ENCODE measurements around the gene TOP1.

TOP1 gene

GRCh38 chr20:41085606-41086005, 57.0 kb downstream of the TOP1 start:
- H3K9me3 ChIP-seq (ENCODE audit: insufficient read depth, low read length) = no peaks in the 10 kb centered on the region
- H3K4me1 ChIP-seq (ENCODE audit: insufficient read depth, insufficient read length) = no peaks in the 10 kb centered on the region
- no peak for TF ChIP-seq YY1 (IDR thresholded peaks at IDR 0.05; ENCODE audit: insufficient read depth, insufficient read length)
- H3K9ac ChIP-seq (ENCODE audit: insufficient read length, low read depth) = no peak overlapping the region
- no peak for DNase-seq (ENCODE audit: low read depth, low spot score)
- H3K27me3 ChIP-seq (ENCODE audit: insufficient read depth, insufficient read length) = no peaks in the 10 kb centered on the region
- no peak overlapping the region for H3K4me3 ChIP-seq (ENCODE audit: insufficient read length, low read depth)
- peaks cover 76% of the 10 kb centered on the region for H3K36me3 ChIP-seq (ENCODE audit: insufficient read depth, insufficient read length, low read length)

GRCh38 chr20:41086402-41087324, 58.0 kb downstream of the TOP1 start:
- no peaks in the 10 kb centered on the region for H3K4me1 ChIP-seq (ENCODE audit: insufficient read depth, insufficient read length)
- no peak for DNase-seq (ENCODE audit: low read depth, low spot score)
- no peak overlapping the region for H3K4me3 ChIP-seq (ENCODE audit: insufficient read length, low read depth)
- H3K36me3 ChIP-seq (ENCODE audit: insufficient read depth, insufficient read length, low read length) = peaks cover 71% of the 10 kb centered on the region
- no peaks in the 10 kb centered on the region for H3K27me3 ChIP-seq (ENCODE audit: insufficient read depth, insufficient read length)
- H3K9me3 ChIP-seq (ENCODE audit: insufficient read depth, low read length) = no peaks in the 10 kb centered on the region
- H3K9ac ChIP-seq (ENCODE audit: insufficient read length, low read depth) = no peak overlapping the region
- TF ChIP-seq ZNF274 (IDR thresholded peaks at IDR 0.05; ENCODE audit: low read depth, low read length) = no peak
- TF ChIP-seq YY1 (IDR thresholded peaks at IDR 0.05; ENCODE audit: insufficient read depth, insufficient read length) = no peak
- no peak for TF ChIP-seq SUZ12 (IDR thresholded peaks at IDR 0.05; ENCODE audit: extremely low read depth, insufficient read depth, insufficient read length)

DNA sequence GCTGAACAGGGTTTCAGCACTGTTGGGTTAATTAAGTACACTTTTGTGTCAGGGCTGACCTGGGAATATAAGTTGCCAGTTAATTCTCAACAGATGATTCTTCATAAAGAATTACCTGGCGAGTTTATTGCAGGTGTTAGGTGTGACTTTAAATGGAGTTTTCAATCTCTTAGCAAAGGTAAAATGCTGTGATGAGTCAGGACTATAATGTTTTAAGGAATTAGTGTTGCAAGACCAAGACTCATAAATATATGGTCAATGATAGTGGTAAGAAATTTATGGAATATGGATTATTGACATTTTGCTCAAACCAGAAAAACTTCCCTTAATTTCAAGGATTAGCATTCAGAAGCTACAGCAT, 58.7 kb downstream of the TOP1 start:
- TF ChIP-seq ZNF274 (IDR thresholded peaks at IDR 0.05; ENCODE audit: low read depth, low read length) = no peak
- no peak for TF ChIP-seq YY1 (IDR thresholded peaks at IDR 0.05; ENCODE audit: insufficient read depth, insufficient read length)
- TF ChIP-seq SUZ12 (IDR thresholded peaks at IDR 0.05; ENCODE audit: extremely low read depth, insufficient read depth, insufficient read length) = no peak
- H3K9me3 ChIP-seq (ENCODE audit: insufficient read depth, low read length) = no peaks in the 10 kb centered on the region
- peaks cover 71% of the 10 kb centered on the region for H3K36me3 ChIP-seq (ENCODE audit: insufficient read depth, insufficient read length, low read length)
- no peak for DNase-seq (ENCODE audit: low read depth, low spot score)
- no peaks in the 10 kb centered on the region for H3K27me3 ChIP-seq (ENCODE audit: insufficient read depth, insufficient read length)
- H3K9ac ChIP-seq (ENCODE audit: insufficient read length, low read depth) = no peak overlapping the region
- no peaks in the 10 kb centered on the region for H3K4me1 ChIP-seq (ENCODE audit: insufficient read depth, insufficient read length)
- no peak overlapping the region for H3K4me3 ChIP-seq (ENCODE audit: insufficient read length, low read depth)

DNA sequence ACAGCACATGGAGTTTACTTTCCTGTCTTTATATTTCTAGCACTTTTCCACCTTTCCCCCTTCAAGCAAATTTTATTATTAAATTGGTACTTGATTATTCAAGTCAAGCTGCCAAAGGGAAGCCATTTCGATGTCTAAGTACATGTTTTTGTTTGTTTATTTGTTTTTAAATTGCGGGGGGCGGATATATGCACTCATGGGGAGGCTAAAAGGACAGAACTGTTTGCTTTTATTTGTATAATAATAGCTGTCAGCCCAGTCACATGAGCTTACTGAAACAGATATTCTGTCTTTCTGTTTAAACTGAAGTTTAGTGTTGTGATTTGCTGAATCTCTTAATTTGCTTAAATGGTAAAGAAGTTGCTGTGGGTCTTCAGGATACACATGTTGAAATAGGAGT, 59.2 kb downstream of the TOP1 start:
- TF ChIP-seq YY1 (IDR thresholded peaks at IDR 0.05; ENCODE audit: insufficient read depth, insufficient read length) = no peak
- Histone ChIP-seq H3K9ac (ENCODE audit: insufficient read length, low read depth) (no peak overlapping the region), H3K27me3 (ENCODE audit: insufficient read depth, insufficient read length) (no peaks in the 10 kb centered on the region), H3K9me3 (ENCODE audit: insufficient read depth, low read length) (no peaks in the 10 kb centered on the region), H3K36me3 (ENCODE audit: insufficient read depth, insufficient read length, low read length) (peaks cover 71% of the 10 kb centered on the region), H3K4me3 (ENCODE audit: insufficient read length, low read depth) (no peak overlapping the region), H3K4me1 (ENCODE audit: insufficient read depth, insufficient read length) (no peaks in the 10 kb centered on the region)
- no peak for DNase-seq (ENCODE audit: low read depth, low spot score)

- H3K4me1 ChIP-seq (ENCODE audit: insufficient read depth, insufficient read length) = no peaks in the 10 kb centered on the region
- H3K36me3 ChIP-seq (ENCODE audit: insufficient read depth, insufficient read length, low read length) = peaks cover 70% of the 10 kb centered on the region
- no peak for DNase-seq (ENCODE audit: low read depth, low spot score)
- TF ChIP-seq ZNF274 (IDR thresholded peaks at IDR 0.05; ENCODE audit: low read depth, low read length) = no peak
- no peak for TF ChIP-seq YY1 (IDR thresholded peaks at IDR 0.05; ENCODE audit: insufficient read depth, insufficient read length)
- no peak for TF ChIP-seq SUZ12 (IDR thresholded peaks at IDR 0.05; ENCODE audit: extremely low read depth, insufficient read depth, insufficient read length)
- H3K9me3 ChIP-seq (ENCODE audit: insufficient read depth, low read length) = no peaks in the 10 kb centered on the region
- H3K27me3 ChIP-seq (ENCODE audit: insufficient read depth, insufficient read length) = no peaks in the 10 kb centered on the region
- H3K4me3 ChIP-seq (ENCODE audit: insufficient read length, low read depth) = no peak overlapping the region
- H3K9ac ChIP-seq (ENCODE audit: insufficient read length, low read depth) = no peak overlapping the region
Measured at GRCh38 chr20:41089555-41089954, 60.9 kb downstream of the TOP1 start.

GRCh38 chr20:41091927-41092326, 63.3 kb downstream of the TOP1 start:
- TF ChIP-seq ZNF274 (IDR thresholded peaks at IDR 0.05; ENCODE audit: low read depth, low read length) = no peak
- no peak for DNase-seq (ENCODE audit: low read depth, low spot score)
- no peaks in the 10 kb centered on the region for H3K27me3 ChIP-seq (ENCODE audit: insufficient read depth, insufficient read length)
- H3K4me1 ChIP-seq (ENCODE audit: insufficient read depth, insufficient read length) = no peaks in the 10 kb centered on the region
- H3K4me3 ChIP-seq (ENCODE audit: insufficient read length, low read depth) = no peak overlapping the region
- peaks cover 67% of the 10 kb centered on the region for H3K36me3 ChIP-seq (ENCODE audit: insufficient read depth, insufficient read length, low read length)
- no peaks in the 10 kb centered on the region for H3K9me3 ChIP-seq (ENCODE audit: insufficient read depth, low read length)
- no peak overlapping the region for H3K9ac ChIP-seq (ENCODE audit: insufficient read length, low read depth)

GRCh38 chr20:41094353-41095055, 65.9 kb downstream of the TOP1 start:
- no peak for TF ChIP-seq ZNF274 (IDR thresholded peaks at IDR 0.05; ENCODE audit: low read depth, low read length)
- no peak for TF ChIP-seq SUZ12 (IDR thresholded peaks at IDR 0.05; ENCODE audit: extremely low read depth, insufficient read depth, insufficient read length)
- TF ChIP-seq YY1 (IDR thresholded peaks at IDR 0.05; ENCODE audit: insufficient read depth, insufficient read length) = no peak
- H3K36me3 ChIP-seq (ENCODE audit: insufficient read depth, insufficient read length, low read length) = peaks cover 80% of the 10 kb centered on the region
- H3K27me3 ChIP-seq (ENCODE audit: insufficient read depth, insufficient read length) = no peaks in the 10 kb centered on the region
- no peaks in the 10 kb centered on the region for H3K9me3 ChIP-seq (ENCODE audit: insufficient read depth, low read length)
- no peak overlapping the region for H3K9ac ChIP-seq (ENCODE audit: insufficient read length, low read depth)
- H3K4me1 ChIP-seq (ENCODE audit: insufficient read depth, insufficient read length) = no peaks in the 10 kb centered on the region
- DNase-seq (ENCODE audit: low read depth, low spot score) = no peak
- no peak overlapping the region for H3K4me3 ChIP-seq (ENCODE audit: insufficient read length, low read depth)
